ENCODE results near the gene ZSCAN20. TPM values are rescaled to one million over a fixed set of nuclear protein-coding genes. Genes with fewer than 3 reads are reported as not detected.

The ZSCAN20 gene
- total and polyA plus RNA-seq, 2 of the 4 experiments (the other 2 are of a cell fraction) = 2.1 to 11.1 TPM

- Histone ChIP-seq H3K9me3 (ENCODE audit: control insufficient read depth, insufficient read depth, low read length) (no peaks in the 10 kb centered on the region), H4K8ac (ENCODE audit: low read depth in 2 of 2, low read length in 2 of 2) (no peak overlapping the region), H4K91ac (ENCODE audit: insufficient read depth, low read depth, low read length) (no peak overlapping the region), H3K9ac (ENCODE audit: low read depth, low read length) (no peak overlapping the region), H3K18ac (ENCODE audit: low read depth, low read length) (no peak overlapping the region), H2AK5ac (ENCODE audit: low read depth, low read length) (no peak overlapping the region), H3K36me3 (ENCODE audit: control insufficient read depth, insufficient read depth, low read length) (no peaks in the 10 kb centered on the region), H2AFZ (replicated peaks; ENCODE audit: low read length, poor library complexity) (no peak overlapping the region), H3K27ac (ENCODE audit: insufficient read depth, low read length) (no peak overlapping the region), H2AK9ac (replicated peaks; ENCODE audit: low read depth, low read length, poor library complexity) (no peak overlapping the region), H2BK120ac (ENCODE audit: low read depth, low read length) (no peak overlapping the region), H3K4me2 (ENCODE audit: low read depth, low read length) (no peak overlapping the region), H3K4me3 (ENCODE audit: insufficient read depth, low read depth, low read length) (no peak overlapping the region), H3K23ac (ENCODE audit: low read depth, low read length) (no peak overlapping the region), H3K27me3 (ENCODE audit: control insufficient read depth, insufficient read depth, low read length) (peaks cover 5% of the 10 kb centered on the region; the same call in 1 of the 2 replicates), H2BK5ac (ENCODE audit: low read depth, low read length, poor library complexity, severe bottlenecking) (no peak overlapping the region), H2BK15ac (ENCODE audit: low read depth, low read length) (no peak overlapping the region), H4K20me1 (ENCODE audit: insufficient read depth, low read length) (no peaks in the 10 kb centered on the region), H4K5ac (ENCODE audit: low read depth, low read length) (no peak overlapping the region), H2BK20ac (ENCODE audit: low read depth, low read length) (no peak overlapping the region), H3K14ac (replicated peaks; ENCODE audit: low read depth, low read length) (no peak overlapping the region), H3K56ac (ENCODE audit: extremely low read depth, insufficient read depth, low read length) (no peak overlapping the region), H3K9me1 (ENCODE audit: insufficient read depth, low read length) (no peaks in the 10 kb centered on the region), H3K79me1 (ENCODE audit: low read depth in 1 of 2, low read length in 2 of 2) (no peaks in the 10 kb centered on the region), H3K4ac (ENCODE audit: low read depth, low read length) (no peak overlapping the region), H3K4me1 (ENCODE audit: control insufficient read depth, insufficient read depth, low read length) (peaks cover 4% of the 10 kb centered on the region; the same call in 1 of the 2 replicates)
- DNase-seq = no peak
- ChIA-PET CTCF (no interaction called here), POLR2A (ENCODE audit: unreplicated experiment) (no interaction called here)
- TF ChIP-seq CTCF (conservative IDR thresholded peaks at IDR 0.05; ENCODE audit: low read depth, low read length) (no peak), RCOR1 (IDR thresholded peaks at IDR 0.05; ENCODE audit: insufficient replicate concordance, low read length) (no peak), CEBPB (IDR thresholded peaks at IDR 0.05; ENCODE audit: low read depth, low read length) (no peak), USF2 (IDR thresholded peaks at IDR 0.05; ENCODE audit: low read depth, low read length) (no peak), ELK1 (IDR thresholded peaks at IDR 0.05; ENCODE audit: borderline replicate concordance, low read depth, low read length) (no peak), POLR2A (IDR thresholded peaks at IDR 0.05; ENCODE audit: low read depth, low read length) (no peak), NFE2L2 (IDR thresholded peaks at IDR 0.05; ENCODE audit: low read depth, low read length) (no peak), SMC3 (IDR thresholded peaks at IDR 0.05; ENCODE audit: low read depth, low read length) (no peak), FOS (IDR thresholded peaks at IDR 0.05; ENCODE audit: low read depth, low read length) (no peak)
- dilution Hi-C loops (cut with HindIII; ENCODE audit: low sequenced_read_pairs, unreplicated experiment) (no loop called here), intact Hi-C loops (cut with micrococcal nuclease) (no loop called here), in situ Hi-C loops (cut with MboI; ENCODE audit: low sequenced_read_pairs) (no loop called here)
- no peak for ATAC-seq (ENCODE audit: low read depth)
- 83% methylated on average over 22 of the region's 27 CpGs; no CpG with 5 or more reads in 1 of the 2 experiments for WGBS, 2 experiments (ENCODE audit: extremely low coverage in 2 of 2, insufficient read length in 1 of 2)
- BruUV-seq (replicated peaks) = no TSS peak
Measured at GRCh38 chr1:33519240-33519884, 46.9 kb downstream of the ZSCAN20 start.

Data from IMR-90 (cell line).